ENCODE data around the gene TBC1D5. TPM values are rescaled to one million over a fixed set of nuclear protein-coding genes. Genes with fewer than 3 reads are reported as not detected.

The TBC1D5 gene
- total RNA-seq, 2 donors from 2014 or later = 46.8 to 71.1 TPM

DNA sequence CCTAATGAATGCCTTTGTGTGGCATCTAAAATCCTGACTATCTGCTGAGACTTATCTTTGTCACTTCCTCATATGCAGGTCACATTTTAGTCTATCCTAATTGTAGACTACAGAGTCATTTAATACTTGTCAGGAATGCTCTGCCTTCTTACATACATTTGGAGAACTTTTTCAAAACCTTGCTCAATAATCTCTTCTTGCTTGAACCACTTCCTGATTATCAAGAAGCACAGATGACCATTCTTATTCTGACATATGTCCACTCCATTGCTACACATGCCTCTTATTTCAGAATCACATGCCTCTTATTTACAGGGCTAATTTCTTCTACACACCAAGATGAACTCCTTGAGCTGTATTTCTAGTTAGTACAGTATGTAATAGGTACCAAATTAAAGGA, 400.3 kb downstream of the TBC1D5 start:
- no peaks in the 10 kb centered on the region for H3K4me1 ChIP-seq
- no peaks in the 10 kb centered on the region for H3K27me3 ChIP-seq
- no peak overlapping the region for H3K27ac ChIP-seq
- no peak for TF ChIP-seq POLR2A (IDR thresholded peaks at IDR 0.05)
- TF ChIP-seq, protein P1, sequence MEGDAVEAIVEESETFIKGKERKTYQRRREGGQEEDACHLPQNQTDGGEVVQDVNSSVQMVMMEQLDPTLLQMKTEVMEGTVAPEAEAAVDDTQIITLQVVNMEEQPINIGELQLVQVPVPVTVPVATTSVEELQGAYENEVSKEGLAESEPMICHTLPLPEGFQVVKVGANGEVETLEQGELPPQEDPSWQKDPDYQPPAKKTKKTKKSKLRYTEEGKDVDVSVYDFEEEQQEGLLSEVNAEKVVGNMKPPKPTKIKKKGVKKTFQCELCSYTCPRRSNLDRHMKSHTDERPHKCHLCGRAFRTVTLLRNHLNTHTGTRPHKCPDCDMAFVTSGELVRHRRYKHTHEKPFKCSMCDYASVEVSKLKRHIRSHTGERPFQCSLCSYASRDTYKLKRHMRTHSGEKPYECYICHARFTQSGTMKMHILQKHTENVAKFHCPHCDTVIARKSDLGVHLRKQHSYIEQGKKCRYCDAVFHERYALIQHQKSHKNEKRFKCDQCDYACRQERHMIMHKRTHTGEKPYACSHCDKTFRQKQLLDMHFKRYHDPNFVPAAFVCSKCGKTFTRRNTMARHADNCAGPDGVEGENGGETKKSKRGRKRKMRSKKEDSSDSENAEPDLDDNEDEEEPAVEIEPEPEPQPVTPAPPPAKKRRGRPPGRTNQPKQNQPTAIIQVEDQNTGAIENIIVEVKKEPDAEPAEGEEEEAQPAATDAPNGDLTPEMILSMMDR (IDR thresholded peaks at IDR 0.05) = no peak
- no peaks in the 10 kb centered on the region for H3K36me3 ChIP-seq (replicated peaks in 1 of 2; ENCODE audit: insufficient read depth in 1 of 2, low read depth in 2 of 2)
- DNase-seq (no peak), ATAC-seq (no peak)
- intact Hi-C loops (cut with DNase I) = no loop called here
- H3K9me3 ChIP-seq = no peaks in the 10 kb centered on the region
- no peak overlapping the region for H3K4me3 ChIP-seq

DNA sequence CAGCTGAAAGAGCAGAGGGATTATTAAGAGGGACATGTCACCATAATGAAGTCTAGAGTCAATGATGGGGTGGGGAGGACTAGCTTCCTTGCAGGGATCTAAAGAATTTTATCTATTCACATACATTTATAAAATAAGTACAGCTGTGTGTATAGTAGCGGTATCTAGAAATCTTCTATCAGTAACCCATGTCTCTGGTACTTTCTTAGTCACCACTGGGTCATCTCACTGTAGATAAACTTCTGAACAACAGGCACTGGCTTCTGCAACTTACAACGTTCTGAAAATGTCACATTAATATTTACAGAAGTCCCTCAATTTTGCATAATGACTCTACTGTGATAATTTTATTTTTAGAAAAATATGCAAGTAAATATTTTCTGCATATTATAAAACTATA, 401.7 kb downstream of the TBC1D5 start:
- 84 to 88% methylated on average over 2 of the region's 2 CpGs for WGBS, 2 donors
- DNase-seq (no peak), ATAC-seq (no peak)
- H3K4me3 ChIP-seq = no peak overlapping the region
- H3K9me3 ChIP-seq = no peaks in the 10 kb centered on the region
- no peaks in the 10 kb centered on the region for H3K36me3 ChIP-seq (replicated peaks in 1 of 2; ENCODE audit: insufficient read depth in 1 of 2, low read depth in 2 of 2)
- no peaks in the 10 kb centered on the region for H3K4me1 ChIP-seq
- intact Hi-C loops (cut with DNase I) = no loop called here
- no peaks in the 10 kb centered on the region for H3K27me3 ChIP-seq
- no peak overlapping the region for H3K27ac ChIP-seq
- TF ChIP-seq, protein P1 (IDR thresholded peaks at IDR 0.05) = no peak
- no peak for TF ChIP-seq POLR2A (IDR thresholded peaks at IDR 0.05)

DNA sequence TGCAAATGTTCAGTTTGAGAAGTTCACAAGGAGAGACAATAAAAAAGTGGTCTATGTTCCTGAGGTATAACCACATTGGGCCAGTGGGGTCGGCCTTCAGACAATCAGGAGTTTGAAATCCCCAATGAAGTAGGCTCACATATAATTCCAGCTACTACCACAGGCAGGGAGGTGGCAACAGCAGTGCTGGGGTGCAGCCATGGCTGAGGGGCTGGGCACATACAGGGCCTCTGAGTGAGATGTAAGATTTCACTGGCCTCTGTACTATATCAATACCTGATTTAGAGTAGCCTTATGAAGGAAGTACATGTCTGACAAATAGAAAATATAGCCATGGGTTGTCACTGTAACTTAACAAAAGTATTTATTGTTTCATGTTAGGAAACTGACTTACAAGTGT, 402.2 kb downstream of the TBC1D5 start:
- no peaks in the 10 kb centered on the region for H3K9me3 ChIP-seq
- TF ChIP-seq, protein P1 (IDR thresholded peaks at IDR 0.05) = no peak
- TF ChIP-seq POLR2A (IDR thresholded peaks at IDR 0.05) = no peak
- intact Hi-C loops (cut with DNase I) = no loop called here
- no peak for DNase-seq
- whole genome bisulfite sequencing, 2 donors = 89 to 100% methylated on average over 1 of the region's 1 CpG
- H3K27ac ChIP-seq = no peak overlapping the region
- no peaks in the 10 kb centered on the region for H3K4me1 ChIP-seq
- no peak overlapping the region for H3K4me3 ChIP-seq
- no peak for ATAC-seq
- H3K36me3 ChIP-seq (replicated peaks in 1 of 2; ENCODE audit: insufficient read depth in 1 of 2, low read depth in 2 of 2) = no peaks in the 10 kb centered on the region
- no peaks in the 10 kb centered on the region for H3K27me3 ChIP-seq

DNA sequence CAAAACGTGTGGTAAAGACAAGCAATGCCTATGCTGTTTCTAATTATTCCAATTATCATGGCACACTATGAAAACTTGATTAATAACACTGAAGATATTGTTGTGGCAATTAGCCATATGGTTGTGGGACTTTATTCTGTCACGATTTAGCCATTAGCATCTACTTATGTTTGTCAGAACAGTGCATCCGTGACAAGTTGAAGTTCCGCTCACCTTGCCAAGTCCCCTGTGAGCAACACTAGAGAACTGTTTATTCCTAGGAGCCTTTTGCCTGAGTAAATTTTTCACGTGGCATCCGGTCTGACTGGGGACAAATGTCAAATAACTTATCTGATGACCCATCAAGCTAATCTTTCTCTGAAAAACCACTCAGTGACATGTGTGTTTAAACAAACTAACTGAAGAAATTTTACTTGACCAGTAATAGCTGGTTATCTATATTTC, 403.3 kb downstream of the TBC1D5 start:
- Histone ChIP-seq H3K27ac (no peak overlapping the region), H3K36me3 (replicated peaks in 1 of 2; ENCODE audit: insufficient read depth in 1 of 2, low read depth in 2 of 2) (no peaks in the 10 kb centered on the region), H3K4me1 (no peaks in the 10 kb centered on the region), H3K4me3 (no peak overlapping the region), H3K9me3 (no peaks in the 10 kb centered on the region), H3K27me3 (no peaks in the 10 kb centered on the region)
- intact Hi-C loops (cut with DNase I) = no loop called here
- DNase-seq (peak in 2 of 4 donors; percentile 3 to 12), ATAC-seq (peak; percentile 45)
- TF ChIP-seq POLR2A (IDR thresholded peaks at IDR 0.05) = no peak
- TF ChIP-seq, protein P1 (IDR thresholded peaks at IDR 0.05) = no peak
- 51 to 53% methylated on average over 6 of the region's 6 CpGs for WGBS, 2 donors

DNA sequence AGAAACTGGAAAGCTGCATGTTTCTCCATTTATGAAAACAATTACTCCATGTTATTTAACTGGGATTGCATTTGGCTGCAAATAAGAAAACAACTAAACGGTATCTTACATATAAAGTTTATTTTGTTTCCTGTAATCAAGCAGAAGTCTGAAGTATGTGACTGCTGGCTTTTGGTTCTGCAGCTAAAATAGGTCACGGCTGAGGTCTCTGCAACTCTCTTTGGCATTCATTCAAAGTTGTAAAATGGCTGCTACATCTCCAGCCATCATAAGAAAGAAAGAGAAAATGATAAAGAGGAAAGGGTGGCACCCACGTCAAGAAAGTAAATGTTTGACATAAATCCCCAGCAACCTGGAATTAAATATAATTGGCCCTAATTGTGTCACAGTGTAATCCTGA, 406.1 kb downstream of the TBC1D5 start:
- no peaks in the 10 kb centered on the region for H3K27me3 ChIP-seq
- TF ChIP-seq, protein P1 (IDR thresholded peaks at IDR 0.05) = no peak
- no peak for TF ChIP-seq POLR2A (IDR thresholded peaks at IDR 0.05)
- 51 to 57% methylated on average over 3 of the region's 3 CpGs for WGBS, 2 donors
- no peaks in the 10 kb centered on the region for H3K9me3 ChIP-seq
- no peak overlapping the region for H3K4me3 ChIP-seq
- ATAC-seq (no peak), DNase-seq (no peak)
- H3K36me3 ChIP-seq (replicated peaks in 1 of 2; ENCODE audit: insufficient read depth in 1 of 2, low read depth in 2 of 2) = no peaks in the 10 kb centered on the region
- intact Hi-C loops (cut with DNase I) = no loop called here
- H3K4me1 ChIP-seq = no peaks in the 10 kb centered on the region
- no peak overlapping the region for H3K27ac ChIP-seq
